AG09309 (cell line): ENCODE data around the gene NFATC2.
A peak's percentile ranks its signal among the peaks of the same experiment; 100 is the strongest.

Experiments used
- DNase-seq: peaks from one replicate; pipeline ENCODE4 v3.0.0-alpha.2; 2010; ENCODE audit warnings: low read depth
- H3K4me3 ChIP-seq: 2 replicates; pipeline ENCODE4 v1.5.1; 2011; ENCODE audit warnings: mild to moderate bottlenecking, low read depth, low read length, moderate library complexity; ENCODE audit not compliant: control insufficient read depth
- CTCF ChIP-seq: IDR thresholded peaks from 2 replicates; pipeline ENCODE4 v1.5.1; 2011; ENCODE audit warnings: mild to moderate bottlenecking, low read depth, low read length, inconsistent platforms; ENCODE audit not compliant: insufficient read depth, control insufficient read depth; ENCODE audit errors: missing control alignments

NFATC2 gene

DNA sequence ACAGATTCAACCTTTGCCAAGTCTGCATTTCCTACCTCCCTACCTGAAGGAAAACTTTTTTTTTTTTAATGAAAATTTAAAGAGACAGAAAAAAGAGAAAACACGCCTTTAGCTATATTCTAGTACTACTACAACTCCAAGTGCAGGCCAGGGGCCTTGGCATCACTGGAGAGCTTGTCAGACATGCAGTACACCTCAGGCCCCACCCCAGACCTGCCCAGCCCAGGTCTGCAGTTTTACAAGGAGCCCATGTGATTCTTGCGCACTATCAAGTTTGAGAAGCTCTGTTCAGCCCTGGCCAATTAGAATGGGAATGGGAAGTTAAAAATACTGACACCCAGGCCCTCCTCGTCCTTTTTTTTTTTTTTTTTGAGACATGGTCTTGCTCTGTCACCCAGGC is 85.0 kb downstream of the NFATC2 start:
- DNase-seq, result no peak
- no peak for TF ChIP-seq CTCF
- no peak overlapping the region for H3K4me3 ChIP-seq

- DNase-seq, result peak; percentile 83
- peak overlapping the region; percentile 13 for H3K4me3 ChIP-seq
- no peak for TF ChIP-seq CTCF
Observed at GRCh38 chr20:51456511-51457509, 85.7 kb downstream of the NFATC2 start.

GRCh38 chr20:51454250-51454865 is 88.2 kb downstream of the NFATC2 start:
- no peak for TF ChIP-seq CTCF
- DNase-seq, result no peak
- no peak overlapping the region for H3K4me3 ChIP-seq

- TF ChIP-seq CTCF, result no peak
- DNase-seq, result no peak
Observed at GRCh38 chr20:51452734-51453365, 89.7 kb downstream of the NFATC2 start.

DNA sequence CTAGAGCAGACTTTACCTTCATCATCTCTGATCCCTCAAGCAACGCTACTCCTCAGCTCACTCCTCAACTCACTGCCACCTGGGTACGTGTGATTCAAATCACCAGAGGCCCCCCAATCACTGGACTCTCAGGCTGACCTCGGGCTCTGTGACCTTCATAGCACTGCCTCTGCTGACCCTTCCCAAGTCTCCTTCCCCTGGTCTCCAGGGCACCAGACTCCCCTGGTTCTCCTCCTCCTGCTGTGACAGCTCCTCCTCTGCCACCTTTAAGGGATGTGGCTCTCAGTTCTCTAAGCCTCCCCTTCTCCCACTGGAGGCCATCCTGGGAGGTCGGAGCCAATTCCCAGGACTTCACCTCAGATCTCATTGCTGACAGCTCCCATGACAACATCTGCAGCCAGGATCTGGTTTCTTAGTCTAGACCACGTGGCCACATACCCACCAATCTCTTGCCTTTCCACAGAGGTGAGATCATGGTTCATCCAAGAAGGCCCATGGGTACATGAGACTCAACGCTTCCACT is 90.4 kb downstream of the NFATC2 start:
- no peak for TF ChIP-seq CTCF
- no peak overlapping the region for H3K4me3 ChIP-seq
- no peak for DNase-seq

More at GRCh38 chr20:51452734-51453365, 89.7 kb downstream of the NFATC2 start:
- no peak overlapping the region for H3K4me3 ChIP-seq

DNA sequence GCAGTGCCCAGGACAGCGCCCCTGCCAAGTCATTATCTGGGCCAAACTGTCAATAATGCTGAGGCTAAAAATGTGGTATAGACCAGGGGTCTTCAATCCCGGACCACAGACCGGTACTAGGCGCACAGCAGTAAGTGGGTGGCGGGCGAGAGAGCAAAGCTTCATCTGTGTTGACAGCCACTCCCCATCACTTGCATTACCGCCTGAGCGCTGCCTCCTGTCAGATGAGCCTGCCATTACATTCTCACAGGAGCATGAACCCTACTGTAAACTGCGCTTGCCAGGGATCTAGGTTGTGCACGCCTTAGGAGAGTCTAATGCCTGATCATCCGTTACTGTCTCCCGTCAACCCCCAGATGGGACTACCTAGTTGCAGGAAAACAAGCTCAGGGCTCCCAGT is 91.0 kb downstream of the NFATC2 start:
- no peak for TF ChIP-seq CTCF
- no peak overlapping the region for H3K4me3 ChIP-seq
- no peak for DNase-seq
